NCI-H2196 (cell line): ENCODE results near the gene CNFN.
A peak's percentile ranks its signal among the peaks of the same experiment; 100 is the strongest.

Experiments used
- DNase-seq: peaks from one replicate; lab custom pipeline; 2025; ENCODE audit not compliant: unreplicated experiment; lab: John Stamatoyannopoulos, UW

CNFN gene, protein sequence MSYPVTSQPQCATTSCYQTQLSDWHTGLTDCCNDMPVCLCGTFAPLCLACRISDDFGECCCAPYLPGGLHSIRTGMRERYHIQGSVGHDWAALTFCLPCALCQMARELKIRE

DNA sequence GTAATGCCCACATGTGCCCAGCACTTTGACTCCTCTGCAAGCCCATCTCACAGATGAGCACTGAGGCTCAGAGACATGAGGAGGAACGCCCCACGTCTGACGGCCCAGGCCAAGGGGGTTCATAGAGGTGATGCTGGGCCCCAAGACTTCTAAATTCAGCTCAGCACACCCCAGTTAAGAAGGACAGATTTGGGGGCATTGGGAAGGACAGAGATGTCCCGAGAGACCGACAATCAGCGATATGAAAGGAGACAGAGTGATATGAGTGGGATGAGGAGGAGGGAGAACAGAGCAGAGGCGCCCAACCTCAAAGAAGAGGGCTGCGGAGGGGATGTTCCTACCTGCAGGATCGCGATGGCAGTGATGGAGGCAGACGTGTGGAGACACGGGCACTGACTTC lies at the start of gene CNFN:
Gene CNFN (minus strand): TSS at position 399 of the 400 bp plus-strand sequence. CDS start 1,260 bp downstream, outside the sequence.
- DNase-seq, result no peak

DNA sequence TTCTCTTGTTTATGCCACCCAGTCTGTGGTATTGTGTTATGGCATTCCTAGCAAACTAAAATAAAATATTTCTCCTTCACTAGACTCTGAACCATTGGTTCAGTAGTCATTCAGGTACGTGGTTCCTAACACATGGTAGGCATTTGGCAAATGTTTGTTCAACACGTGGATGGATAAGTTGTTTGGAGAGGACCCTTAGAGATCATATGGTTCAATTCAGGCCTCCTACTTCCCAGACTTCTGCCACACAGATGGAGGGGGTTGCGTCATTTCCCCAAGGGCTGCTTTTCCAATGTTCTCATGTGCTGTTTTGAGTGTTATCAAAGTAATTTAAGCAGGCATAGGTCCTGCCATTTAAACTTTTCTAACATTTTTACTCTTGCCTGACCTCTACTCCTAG lies 45.9 kb upstream of the CNFN start:
- no peak for DNase-seq

DNA sequence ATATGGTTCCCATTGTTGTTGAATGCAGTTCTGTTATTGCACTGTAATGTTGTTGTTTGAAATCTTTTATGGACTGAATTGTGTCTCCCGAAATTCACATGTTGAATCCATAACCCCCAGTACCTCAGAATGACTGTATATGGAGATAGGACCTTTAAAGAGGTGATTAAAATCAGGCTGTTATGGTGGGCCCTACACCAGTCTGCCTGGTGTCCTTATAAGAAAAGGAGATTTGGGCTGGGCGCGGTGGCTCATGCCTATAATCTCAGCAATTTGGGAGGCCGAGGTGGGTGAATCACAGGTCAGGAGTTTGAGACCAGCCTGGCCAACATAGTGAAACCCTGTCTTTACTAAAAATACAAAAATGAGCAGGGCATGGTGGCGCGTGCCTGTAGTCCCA lies 45.2 kb upstream of the CNFN start:
- no peak for DNase-seq

DNA sequence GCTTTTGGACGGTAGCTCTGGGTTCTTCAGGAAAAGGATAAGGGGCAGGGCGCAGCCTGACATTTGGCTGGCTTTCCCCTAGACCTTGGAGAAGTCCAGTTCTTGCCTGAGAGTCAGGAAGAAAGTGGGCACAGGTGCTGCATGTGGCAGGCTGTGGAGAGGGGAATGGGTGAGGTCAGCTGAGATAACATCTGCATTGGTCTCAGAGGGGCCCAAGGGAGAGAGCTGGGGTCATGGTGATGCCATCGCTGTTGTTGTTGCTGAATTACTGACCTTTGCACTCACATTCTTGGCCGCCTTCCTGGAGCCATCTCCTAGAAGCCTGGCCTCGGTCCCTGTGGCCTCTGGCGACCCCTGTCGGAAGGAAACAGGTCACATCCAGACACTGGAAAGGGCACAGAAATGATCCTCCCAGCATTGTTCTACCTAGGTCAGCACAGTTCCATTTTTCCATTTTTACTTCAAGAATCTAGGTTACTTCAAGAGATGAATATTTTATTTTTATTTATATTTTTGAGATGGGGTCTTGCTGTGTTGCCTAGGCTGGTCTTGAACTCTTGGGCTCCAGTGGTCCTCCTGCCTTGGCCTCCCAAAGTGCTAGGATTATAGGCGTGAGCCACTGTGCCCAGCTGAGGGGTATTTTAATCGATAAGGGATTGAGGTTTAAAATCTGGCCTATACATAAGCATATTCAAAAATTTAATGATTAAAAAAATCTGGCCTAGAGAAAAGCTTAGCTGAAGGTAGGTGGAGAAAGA lies 43.6 kb upstream of the CNFN start:
- DNase-seq, result peak; percentile 74

DNA sequence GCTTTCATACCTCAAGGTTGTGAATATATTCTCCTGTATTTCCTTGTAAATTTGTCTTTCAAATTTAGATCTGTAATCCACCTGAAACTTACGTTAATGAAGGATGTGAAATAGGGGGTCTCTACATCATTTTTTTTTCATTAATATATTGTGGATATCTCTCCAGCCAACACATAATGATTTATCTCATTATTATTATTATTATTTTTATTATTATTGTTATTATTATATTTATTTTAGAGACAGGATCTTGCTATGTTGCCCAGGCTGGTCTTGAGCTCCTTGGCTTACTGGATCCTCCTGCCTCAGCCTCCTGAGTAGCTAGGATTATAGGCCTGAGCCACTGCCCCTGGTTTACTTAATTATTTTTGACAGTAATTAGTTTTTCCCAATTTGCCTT lies 41.4 kb upstream of the CNFN start:
- no peak for DNase-seq

DNA sequence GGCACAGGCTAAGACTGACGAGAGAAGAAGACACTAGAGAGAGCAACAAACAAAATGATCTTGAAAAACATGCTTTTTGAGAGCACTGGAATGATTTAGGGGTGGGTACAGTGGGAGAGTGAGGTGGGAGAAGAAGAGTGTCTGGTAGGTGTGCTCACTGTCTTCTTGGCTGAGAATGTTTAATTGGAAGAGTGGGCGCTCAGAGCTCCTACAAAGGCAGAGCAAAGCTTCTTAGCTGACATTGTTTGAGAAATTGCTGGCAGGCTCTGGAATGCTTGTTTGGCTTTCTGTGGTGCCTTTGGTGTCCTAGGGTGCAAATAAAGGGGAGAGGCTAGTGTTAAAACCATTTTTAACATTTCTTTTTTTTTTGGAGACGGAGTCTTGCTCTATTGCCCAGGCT lies 38.6 kb upstream of the CNFN start:
- no peak for DNase-seq

DNA sequence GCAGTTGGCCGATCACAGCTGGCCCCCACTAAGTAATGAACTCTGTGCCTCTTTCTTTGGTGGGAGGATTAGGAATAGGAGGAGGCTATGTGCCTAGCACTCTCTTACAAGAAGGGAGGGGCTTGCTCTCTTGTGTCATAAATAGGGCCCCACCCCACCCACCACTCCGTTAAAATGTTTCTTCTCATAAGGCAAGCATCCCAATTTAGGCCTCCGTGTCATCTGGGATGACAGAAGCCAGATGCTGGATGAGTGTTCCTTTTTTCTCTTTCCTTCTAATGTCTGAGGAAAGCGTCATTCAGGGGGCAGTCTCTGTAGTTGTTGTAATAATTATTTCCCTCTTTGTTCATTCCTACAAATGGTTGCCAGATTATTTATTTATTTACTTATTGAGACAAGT lies 37.2 kb upstream of the CNFN start, which contains the start of gene LIPE:
Gene LIPE (minus strand): TSS at position 76 of the 400 bp plus-strand sequence. CDS start 239 bp downstream, outside the sequence.
- DNase-seq, result no peak

DNA sequence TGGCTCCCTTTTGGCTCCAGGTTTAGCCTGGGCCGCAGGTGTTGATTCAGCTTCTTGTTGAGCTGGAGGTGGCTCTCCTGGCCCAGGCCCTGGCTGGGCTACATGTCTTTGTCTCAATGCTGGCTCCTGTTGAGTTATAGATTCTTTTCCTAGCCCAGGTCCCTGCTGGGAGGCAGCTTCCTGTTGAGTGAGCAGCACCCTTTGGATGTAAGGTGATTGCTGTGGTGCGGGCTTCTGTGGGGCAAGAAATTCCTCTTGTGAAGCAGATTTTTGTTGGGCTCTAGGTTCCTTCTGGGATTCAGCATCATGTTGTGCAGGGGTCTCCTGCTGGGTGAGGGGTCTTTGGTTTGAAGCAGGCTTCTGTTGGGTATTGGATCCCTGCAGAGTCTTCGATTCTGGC lies 36.5 kb upstream of the CNFN start:
- no peak for DNase-seq

DNA sequence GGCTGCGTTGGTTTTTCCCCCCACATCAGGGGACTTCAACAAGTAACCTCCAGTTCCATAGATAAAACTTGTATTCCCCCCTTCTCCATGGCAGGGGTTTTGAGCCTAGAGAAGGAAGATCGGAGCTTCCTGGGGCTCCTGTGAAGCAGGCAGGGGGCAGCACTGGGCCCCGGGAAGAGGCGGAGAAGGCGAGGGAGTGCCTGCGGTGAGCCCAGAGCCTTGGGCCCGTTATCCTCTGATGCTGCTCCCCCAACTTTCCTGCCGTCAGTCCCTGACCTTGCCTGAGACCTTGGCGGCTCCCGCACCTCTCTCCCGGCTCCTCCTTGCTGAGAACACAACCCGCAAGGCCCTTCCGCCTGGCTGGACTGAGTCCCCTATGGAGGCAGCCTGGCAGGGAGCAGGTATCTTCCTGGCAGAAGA lies 34.6 kb upstream of the CNFN start:
- no peak for DNase-seq

DNA sequence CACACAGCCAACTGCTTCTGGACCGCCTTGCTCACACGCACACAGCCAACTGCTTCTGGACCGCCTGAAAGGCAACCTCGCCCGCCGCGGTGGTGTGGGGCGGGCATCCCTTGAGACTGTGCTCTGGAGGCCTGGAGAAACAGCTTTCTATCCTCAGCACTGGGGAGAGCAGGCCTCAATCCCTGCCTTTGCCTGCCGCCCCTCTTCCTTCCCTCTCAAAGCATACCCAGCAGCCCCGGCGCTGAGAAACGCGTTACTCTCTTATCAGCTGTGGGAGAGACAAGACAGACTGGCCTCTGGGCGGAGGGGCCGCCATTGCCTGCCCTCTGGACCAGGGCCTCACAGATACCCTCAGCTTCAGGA lies 34.2 kb upstream of the CNFN start:
- no peak for DNase-seq

DNA sequence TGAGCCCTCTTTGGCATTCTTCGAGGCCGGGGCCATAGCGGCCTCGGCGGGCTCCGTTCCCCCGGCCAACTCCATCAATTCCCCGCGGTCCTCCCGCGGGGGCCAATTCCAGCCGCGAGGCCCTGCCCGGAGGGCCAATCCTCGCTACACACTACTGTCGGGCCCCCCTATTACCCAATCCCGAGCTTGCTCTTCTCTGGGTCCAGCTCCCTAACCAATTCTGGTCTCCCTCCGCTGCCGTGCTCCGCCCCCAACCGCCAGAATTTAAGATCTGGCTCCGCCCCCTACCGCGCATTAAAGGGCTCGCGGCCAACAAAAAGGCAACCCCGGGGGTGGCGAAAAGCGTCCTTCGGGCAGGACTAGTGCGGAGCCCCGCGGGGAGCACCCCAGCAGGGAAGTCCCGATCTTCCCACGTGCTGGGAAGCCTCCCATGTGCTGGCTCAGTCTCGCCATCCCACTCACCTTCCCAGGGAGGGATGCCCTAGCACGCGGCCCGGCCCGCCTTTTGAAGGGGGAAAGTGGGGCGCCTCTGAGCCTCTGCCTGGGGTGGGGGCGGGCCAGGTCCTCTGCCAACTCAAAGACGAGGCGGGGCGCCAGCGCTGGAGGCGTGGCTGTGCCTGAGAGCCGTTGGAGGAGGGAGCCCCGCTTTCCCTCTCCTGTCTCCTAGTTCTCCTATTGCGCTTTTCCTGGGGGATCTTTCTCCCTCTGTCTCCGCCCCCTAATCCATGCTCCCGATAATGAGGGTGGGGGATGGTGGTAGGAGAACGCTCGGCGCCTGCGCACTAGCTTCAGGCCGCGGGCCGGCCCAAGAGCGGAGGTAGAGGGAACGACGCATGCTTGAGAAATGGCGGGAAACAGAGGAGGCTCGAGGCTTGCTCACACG lies 33.6 kb upstream of the CNFN start:
- DNase-seq, result peak; percentile 92

DNA sequence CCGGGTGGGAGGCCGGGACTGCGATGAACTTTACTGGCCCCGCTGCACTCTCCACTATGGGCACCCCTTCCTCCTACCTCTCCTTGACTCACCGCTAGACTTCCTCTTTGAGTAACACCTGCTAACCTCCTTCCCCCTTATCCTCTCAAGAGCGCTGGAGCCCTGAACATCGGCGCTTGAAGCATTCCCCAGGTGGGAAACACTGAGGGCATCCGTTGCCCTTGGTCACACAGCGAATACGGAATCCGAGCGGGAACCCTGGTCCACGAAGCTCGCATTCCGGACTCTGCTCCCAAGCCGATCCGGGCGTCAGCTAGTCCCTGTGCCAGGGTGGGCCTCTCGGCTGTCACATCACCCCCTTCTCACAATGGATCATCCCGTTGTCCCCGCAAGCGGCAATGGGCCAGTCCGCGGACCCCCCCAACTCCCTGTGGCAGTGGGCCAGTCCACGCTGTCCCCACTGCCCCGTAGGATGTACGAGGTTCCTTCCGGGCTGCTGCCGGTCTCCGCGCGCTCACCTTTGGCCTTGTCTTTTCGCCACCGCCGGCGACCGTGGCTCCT lies 32.9 kb upstream of the CNFN start:
- DNase-seq, result no peak

DNA sequence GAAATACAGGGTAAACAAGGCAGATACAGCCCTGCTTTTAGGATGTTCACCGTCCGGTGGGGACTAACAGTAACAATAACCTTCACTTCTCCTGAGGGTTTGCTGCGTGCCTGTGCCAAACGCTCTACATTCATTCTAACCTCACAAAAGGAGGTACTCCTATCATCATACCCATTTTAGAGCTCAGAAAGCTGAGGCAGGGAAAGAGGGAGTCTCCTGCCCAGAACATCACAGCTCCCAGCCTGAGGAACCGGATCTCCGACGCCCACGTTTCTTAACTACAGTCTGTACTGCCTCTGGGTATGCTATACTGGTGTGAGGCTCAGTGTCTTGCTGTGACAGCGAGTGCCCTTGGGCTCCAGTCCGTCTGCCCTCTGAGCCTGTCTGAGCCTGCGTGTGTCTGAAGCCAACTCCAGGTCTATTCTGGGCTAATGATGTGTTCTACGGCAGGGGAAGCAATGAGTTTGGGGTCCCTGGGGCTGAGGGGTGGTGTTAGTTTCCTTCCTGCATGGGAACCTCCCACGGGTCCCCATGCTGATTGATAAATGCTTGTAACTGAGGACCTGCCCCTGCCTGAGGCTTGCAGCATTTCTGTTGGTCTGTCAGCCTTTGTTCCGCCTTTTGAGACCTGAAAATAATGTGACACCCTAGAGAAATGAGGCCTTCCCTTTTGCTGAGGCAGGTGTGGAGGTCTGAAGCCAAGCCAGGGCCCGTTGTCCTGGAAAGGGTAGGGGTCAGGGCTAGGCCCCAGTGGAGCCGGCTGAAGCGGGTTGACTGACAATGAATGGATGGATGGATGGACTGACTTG lies 32.2 kb upstream of the CNFN start:
- DNase-seq, result no peak

DNA sequence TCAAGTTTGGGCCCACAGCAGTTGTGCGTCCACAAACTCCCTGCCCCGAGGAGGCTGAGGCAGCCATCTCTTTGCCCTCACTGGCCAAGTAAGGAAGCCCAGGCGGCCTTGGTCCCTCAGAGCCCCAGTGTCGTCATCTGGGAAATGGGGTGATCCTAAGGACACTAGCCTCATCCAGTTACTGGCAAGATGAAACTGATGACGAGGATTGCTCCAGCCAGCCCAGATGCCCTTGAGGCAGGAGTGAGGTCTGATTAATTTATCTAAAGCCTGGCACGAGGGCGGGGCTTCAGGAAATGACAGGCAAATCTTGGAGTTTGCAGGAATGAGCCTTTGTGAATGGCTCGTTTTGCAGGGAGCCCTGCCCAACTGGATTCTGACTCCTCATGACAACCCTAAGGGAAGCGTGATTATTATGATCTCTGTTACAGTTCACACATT lies 31.5 kb upstream of the CNFN start:
- DNase-seq, result no peak

DNA sequence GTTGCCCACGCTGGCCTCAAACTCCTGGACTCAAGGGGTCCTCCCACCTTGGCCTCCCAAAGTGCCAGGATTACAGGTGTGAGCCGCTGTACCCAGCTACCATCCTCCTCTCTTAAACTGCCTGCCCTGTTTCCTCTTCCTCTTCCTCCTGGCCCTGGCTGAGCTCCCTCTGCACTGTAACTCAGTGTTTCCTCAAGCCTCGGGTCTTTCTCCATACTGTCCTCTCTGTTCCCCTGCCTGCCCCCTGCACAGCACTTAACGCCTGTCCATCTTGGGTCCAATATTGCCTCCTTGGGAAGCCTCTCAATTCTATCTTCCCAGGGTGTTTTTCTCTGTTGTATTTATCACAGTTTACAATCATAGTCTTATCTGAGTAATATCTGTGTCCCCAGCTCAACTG lies 31.0 kb upstream of the CNFN start:
- DNase-seq, result no peak

DNA sequence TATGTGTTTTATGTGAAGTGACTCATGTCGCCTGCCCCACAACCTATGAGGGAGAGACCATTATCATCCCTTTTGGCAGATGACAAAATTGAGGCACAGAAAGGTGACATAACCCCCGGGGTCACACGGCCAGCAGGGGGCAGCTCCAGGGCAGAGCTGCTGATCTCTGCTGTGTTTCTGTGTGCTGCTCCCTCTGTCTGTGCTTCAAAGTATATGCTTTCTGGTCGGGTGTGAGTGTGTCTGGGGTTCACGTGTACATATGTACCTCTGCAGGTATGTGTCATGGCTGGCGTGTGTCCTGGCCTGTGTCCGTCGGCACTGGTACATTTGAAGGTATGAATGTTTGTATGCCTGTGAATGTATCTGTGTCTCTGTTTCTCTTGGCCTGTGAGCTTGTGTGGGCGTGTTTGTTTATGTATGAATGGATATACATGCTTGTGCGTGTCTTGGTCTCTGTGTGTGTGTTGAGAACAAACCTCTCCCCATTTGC lies 30.0 kb upstream of the CNFN start:
- peak; percentile 25 for DNase-seq

DNA sequence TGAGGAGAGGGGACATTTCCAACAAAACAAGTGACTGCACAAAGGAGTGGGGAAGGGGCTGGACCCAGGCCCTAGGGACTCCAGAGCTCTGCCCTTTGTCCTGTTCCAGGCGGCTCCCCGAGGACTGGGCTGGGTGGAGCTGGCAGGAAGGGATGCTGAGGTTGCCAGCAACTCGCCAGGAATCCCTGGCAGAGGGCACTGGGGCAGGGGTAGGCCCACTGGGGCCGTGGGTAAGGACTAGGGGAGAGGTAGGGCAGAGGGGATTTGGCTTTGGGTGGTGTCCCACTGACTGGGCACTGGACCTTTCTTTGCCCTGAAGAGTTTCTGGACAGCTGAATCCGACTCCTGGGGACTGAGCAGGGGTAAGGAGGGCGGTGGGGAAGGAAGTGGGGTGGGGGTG lies 29.2 kb upstream of the CNFN start:
- no peak for DNase-seq

DNA sequence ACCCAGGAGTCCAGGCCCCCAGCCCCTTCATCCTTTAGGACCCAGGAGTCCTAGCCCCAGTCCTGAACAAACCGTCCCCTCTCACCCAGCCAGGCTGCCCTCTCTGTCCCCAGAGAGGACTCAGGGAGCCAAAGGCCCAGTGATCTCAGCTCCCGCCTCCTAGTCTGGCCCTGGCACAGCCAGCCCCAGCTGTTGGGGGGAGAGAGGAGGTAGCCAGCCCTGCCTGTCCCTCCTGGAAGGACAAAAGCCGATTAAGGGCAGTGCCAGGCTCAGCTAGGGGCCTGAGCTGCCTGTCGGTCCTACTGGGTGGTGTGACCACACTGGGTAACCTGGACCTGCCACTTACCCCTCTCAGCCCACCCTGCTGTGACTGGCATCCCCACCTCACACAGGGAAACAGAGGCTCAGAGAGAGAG lies 22.6 kb upstream of the CNFN start:
- no peak for DNase-seq

DNA sequence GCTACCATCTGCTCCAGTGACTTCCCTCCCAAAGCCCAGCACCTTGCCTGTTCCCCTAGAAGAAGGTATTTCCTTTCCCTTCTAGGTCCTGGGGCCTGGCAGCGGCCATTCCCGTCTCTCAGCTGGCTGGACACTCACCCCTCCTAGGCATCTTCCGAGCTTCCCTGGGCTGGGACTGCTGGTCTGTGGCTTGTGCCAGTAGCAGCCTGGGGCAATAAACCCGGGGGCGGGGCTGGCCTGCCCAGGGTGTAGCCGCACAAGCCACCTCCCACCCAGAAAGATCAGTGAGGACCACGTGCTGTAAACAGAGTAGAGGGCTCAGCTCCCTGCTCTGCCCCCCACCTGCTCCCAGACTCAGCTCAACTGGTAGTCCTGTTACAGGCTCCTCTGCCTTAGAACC lies 22.1 kb upstream of the CNFN start:
- DNase-seq, result no peak

DNA sequence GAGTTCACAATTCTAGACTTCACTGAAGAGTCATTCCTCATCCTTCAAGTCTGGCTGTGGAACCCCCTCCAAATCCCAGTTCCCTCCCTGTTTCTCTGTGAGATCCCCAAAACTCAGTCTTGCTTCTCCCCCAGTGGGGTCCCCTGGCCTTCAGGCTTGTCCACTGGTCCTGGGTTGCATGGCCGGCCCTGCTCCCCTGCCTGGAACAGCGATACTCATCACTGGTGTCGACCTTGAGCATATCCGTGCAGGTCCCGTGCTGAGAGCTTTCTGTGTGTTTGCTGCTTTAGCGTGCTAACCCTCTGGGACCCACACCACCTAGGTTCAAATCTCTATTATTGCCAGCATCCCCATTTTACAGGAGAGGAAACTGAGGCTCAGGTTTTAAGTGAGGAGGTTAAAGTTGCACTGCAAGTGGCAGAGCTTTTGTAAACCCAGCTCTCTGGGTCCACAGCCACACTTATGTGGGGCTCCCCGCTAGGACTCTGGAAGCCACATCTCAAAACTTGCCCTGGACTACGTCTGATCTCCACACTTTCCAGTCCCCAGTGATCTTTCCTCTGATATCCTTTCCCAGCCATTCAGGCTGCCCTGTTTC lies 21.6 kb upstream of the CNFN start:
- no peak for DNase-seq
